Activated CD4-positive, CD25-positive, alpha-beta regulatory T cell (primary cell): ENCODE measurements around the gene CSNK1G2.

Experiments used
- DNase-seq, 4 experiments: peaks; one replicate each; lab custom pipeline; 2025; lab: John Stamatoyannopoulos, UW

The CSNK1G2 gene

DNA sequence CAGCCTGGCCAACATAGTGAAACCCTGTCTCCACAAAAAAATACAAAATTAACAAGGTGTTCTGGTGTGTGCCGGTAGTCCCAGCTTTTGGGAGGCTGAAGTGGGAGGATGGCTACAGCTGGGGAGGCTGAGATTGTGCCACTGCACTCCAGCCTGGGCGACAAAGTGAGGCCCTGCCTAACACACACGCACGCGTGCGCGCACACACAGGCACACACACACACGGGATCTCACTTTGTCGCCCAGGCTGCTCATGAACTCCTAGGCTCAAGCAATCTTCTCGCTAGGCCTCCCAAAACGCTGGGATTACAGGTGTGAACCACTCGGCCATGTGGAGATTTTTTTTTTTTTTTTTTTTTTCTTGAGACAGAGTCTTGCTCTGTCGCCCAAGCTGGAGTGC, 77.8 kb downstream of the CSNK1G2 start:
- DNase-seq = no peak

DNA sequence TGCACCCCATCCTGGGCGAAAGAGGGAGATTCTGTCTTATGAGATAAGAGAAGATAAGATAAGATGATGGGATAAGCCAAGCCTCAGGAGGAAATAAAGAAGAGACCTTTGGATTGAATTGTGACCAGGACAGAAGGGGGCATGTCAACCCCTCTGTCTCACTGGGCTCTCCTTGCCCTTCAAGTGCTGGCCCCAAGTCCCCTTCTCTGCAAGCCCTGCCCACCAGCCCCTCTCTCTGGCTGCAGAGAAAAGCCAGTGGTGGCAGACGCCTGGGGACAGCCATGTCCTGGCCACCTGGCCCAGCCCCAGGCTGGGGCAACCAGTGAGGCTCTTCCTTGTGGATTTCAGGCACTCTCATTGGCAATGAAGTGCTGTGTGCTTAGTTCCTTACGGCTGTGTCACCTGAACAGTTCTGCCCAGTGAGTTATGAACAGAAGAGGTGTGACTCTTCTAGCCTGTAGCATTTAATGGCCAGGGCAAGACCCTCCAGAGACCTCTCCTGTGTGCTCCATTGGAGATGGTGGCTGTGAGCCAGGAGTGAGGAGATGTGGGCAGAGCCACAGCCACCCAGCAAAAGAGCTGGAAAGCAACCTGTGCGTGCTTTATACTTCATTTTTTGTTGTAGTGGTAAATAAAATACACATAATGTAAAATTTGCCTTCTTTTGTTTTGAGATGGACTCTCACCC, 80.6 kb downstream of the CSNK1G2 start:
- DNase-seq = no peak

DNA sequence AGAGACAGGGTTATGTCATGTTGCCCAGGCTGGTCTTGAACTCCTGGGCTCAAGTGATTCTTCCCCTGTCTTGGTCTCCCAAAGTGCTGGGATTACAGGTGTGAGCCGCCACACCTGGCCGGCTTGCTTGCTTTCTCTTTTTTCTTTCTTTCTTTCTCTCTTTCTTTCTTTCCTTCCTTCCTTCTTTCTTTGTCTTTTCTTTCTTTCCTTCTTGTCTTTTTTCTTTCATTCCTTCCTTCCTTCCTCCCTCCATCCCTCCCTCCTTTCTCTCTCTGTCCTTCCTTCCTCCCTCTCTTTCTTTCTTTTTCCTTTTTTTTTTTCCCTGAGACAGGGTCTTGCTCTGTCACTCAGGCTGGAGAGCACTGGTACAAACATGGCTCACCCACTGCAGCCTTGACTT, 81.3 kb downstream of the CSNK1G2 start:
- DNase-seq = no peak

DNA sequence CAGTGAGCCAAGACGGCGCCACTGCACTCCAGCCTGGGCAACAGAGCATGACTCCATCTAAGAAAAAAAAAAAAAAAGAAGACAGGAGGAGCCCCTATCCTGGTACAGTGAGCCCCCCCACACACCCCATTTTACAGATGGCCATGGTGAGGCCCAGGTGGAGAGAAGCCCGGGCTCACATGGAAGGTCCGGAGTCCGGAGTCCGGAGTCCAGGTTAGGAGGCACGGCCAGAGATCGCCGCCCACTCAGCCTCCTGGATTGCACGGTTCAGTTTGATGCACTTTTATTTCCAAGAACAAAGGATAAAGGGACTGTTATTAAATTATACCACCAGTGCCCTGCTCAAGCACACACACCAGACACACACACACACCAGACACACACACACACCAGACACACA, 85.8 kb downstream of the CSNK1G2 start:
- DNase-seq = no peak

DNA sequence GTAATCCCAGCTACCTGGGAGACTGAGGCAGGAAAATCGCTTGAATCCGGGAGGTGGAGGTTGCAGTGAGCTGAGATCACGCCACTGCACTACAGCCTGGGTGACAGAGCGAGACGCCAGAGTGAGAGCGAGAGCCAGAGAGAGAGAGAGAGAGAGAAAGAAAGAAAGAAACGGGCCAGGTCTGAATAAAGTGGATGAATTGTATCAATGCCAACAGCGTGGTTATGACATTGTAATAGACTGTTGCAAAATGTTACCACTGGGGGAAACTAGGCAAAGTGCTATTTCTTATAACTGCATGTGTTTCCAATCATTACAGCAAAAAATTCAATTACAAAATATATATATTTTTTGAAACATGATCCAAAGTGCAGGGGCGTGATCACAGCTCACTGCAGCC, 86.4 kb downstream of the CSNK1G2 start:
- DNase-seq = no peak
